Dermis lymphatic vessel endothelial cell (primary cell): ENCODE measurements around the gene GATAD2B. TPM values are rescaled to one million over a fixed set of nuclear protein-coding genes. Genes with fewer than 3 reads are reported as not detected.

Source experiments
- total RNA-seq: library from RNA; depleted of rRNA; stranded (reverse); fragments of >200 nt; gene quantifications from 2 replicates; pipeline ENCODE4 v1.2.1, GENCODE V29; 2014

The GATAD2B gene
- total RNA-seq: 4.8 and 5.8 TPM in 2 replicates

DNA sequence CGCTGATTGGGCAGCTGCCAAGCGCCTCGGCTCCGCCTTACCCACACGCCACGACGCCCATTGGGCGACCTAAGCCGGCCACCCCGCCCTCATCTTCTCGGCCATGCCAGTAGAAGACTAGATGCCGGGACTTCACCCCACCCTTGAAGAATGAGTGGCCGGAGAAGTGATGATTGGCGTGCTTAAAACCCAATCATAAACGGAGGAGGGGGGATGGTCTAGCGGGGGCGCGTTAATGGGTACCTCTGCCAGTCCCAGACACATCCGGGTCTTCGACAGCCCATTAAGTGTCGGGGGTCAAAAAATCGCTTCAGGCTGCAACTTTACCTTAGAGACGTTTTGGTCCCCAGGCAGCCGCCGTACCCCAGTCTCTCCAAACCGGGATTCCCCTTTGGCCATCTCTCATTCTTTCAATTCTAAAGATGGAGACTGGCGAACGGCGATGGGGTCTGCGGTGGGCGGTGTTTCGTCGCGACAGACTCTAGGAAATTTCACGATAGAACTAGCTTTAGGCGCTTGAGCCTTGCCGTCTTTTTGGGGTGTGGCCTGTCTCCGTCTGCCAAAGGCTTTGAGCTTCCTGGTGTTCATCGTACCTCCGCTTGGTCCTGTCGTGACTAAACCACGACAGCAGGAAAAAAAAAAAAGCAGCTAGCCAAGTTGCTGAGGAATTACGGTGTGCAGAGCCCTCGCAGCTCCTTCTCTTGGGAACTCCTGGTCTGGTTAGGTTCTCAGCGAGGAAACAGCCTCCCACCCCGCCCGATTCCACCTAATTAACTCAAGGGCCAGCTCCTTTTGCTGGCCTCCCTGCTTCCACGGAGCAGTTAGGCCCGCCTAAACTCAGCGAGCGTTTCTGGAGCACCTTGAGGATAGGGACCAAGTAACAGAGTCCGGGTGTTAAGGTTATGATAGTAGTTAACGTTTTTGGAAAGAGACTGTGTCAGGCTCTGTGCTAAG is at the start of gene GATAD2B:
GATAD2B (minus strand) TSS at position 1 of the 954 bp plus-strand sequence. CDS start 94,625 bp downstream, outside the sequence.

DNA sequence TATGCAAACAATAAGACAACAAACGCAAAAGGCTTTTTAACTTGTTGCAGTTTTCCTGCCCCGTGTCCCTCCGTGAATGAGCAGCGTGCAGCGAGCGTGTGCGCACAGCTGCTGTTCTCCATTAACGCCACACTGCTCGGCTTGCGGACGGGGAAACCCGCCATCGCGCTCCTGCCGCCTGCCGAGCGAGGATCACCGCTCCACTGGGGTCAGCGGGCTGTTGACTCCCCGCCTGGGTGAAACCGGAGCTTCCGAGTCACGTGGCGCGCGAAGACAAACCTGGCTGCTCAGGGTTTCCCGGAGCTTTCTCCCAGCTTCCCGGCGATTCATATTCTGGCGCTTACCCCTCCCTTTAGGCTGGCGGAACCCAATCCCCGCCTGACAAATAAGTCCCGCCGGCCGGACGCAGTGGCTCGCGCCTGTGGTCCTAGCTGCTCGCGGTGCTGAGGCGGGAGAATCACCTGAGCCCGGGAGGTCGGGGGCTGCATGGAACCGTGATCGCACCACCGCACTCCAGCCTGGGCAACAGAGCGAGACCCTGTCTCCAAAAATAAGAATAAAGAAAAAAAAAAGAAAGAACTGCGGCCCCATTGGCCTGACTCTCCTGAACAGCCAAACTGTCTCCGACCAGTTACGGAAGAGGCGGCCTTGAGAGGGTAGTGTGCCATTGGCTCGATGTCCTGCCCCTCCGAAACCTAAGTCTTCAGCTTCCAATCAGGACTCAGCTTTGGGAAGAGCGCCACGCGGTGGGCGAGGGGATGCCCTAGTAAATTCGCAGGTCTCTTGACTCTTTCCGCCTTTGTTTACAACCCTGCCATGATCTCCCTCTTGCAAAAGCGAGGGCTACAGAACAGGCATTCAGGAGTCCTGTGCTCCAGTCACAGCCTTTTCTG is 44.6 kb upstream of the GATAD2B start, which contains the start of gene CREB3L4:
CREB3L4 (plus strand) TSS at position 796 of the 893 bp plus-strand sequence. CDS start 624 bp downstream, outside the sequence.

DNA sequence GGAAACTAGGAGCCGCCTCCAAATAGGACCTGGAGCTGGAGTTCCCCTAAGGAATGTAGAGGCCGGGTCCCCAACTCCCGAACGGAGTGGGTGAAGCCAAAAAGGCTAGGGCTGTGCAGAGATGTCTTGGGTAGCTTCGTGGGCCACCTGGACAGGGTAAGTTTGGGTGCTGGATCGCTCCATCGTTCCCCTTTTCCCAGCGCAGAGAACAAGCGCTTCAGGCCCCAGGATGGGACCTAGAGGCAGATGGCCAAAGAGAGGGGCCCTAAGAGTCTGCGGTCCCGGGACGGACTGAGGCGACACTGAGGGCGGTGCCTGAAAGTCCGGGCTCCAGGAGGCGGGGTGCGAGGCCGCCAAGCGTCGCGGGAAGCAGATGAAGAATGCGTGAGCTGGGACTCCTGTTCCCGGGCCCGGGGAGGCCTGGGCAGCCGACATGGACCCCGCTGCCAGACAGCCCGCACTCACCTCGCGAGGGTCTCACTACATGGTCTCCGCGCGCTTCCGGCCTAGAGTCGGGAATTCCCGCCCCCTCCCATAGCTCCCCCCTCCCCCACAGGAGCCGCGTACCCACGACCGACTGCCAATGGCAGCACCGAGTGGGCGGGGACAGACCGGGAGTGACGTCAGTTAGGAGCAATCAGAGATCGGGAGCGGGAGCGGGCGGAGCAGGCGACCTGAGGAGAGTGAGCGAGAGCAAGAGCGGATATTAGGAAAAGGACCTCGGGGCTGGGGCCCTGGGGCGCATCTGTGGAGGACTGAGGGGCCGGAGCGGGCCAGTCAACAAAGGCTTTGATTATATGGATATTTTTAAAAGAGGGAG is 40.5 kb upstream of the GATAD2B start, which contains the start of gene SLC39A1:
SLC39A1 (minus strand) TSS at position 508 of the 820 bp plus-strand sequence. CDS start 822 bp downstream, outside the sequence.

DNA sequence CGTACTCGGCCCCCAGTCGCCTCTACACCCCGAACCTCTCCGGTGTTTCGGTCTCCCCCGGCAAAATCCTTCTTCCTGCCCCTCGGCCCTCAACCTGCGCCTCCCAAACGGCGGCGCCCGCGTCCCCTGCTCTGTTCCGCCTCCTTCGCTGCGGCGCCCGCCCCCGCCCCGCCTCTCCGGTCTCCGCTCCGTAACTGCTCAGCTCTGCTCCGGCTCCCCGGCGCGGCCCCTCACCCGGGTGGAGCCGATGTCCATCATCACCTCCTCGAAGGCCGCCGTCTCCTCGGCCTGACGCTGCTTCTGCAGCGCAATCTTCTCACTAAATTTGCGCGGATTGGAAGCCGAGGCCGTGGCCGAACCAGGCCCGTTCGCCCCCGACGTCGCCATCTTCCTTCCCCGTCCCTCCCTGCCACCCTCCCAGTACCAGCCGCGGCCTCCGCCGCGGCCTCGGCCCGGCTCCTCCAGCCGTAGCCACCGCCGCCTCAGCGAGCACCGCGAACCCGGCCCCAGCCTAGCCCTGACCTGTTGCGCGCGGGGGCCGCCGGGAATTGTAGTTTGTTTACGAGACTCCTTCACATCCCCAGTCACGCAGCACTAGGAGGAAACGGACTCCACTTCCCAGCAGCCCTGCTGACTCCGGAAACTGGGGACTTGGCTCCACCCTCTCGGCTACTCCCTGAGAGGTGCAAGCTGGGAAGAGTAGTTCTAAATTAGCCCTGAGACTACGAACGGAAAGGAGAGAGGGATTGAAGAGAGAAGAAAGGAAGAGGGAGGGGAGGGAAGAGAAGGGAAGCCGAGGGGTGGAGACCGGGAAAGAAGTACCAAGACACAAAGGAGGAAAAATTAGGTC is 35.6 kb upstream of the GATAD2B start, which contains the start of gene CRTC2:
CRTC2 (minus strand) TSS at position 502 of the 850 bp plus-strand sequence; CDS start at position 387, 115 bp downstream.

DNA sequence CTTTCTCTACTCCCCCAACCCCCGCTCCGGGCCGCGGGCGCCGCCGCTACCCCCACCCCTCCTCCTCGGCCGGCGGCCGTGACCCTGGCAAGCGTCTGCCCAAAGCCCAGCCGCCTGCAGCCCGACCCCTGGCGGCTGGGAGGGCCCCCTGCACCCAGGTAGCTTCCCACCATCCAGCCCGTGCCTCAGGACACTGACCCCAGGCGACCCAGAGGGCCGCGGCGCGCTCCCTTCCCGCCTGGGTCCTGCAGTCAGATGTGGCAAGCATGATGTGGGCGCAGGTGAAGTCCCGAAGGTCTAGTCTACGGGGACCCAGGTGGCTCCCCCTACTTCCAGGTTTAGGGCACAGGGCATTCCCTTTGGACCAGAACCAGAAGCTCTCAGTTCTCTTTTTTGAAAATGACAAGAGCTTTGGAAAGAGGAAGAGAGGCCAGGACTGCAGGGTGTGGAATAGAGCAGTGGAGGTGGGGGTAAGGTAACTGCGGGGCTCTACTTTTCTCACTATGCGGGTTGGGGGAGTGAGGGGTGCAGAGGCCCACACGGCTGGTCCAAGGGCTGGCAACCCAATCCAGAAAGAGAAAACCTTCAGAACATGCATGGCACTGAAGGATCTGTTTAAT is 24.0 kb upstream of the GATAD2B start, which contains the start of gene DENND4B:
DENND4B (minus strand) TSS at position 97 of the 620 bp plus-strand sequence. CDS start 2,344 bp downstream, outside the sequence.

DNA sequence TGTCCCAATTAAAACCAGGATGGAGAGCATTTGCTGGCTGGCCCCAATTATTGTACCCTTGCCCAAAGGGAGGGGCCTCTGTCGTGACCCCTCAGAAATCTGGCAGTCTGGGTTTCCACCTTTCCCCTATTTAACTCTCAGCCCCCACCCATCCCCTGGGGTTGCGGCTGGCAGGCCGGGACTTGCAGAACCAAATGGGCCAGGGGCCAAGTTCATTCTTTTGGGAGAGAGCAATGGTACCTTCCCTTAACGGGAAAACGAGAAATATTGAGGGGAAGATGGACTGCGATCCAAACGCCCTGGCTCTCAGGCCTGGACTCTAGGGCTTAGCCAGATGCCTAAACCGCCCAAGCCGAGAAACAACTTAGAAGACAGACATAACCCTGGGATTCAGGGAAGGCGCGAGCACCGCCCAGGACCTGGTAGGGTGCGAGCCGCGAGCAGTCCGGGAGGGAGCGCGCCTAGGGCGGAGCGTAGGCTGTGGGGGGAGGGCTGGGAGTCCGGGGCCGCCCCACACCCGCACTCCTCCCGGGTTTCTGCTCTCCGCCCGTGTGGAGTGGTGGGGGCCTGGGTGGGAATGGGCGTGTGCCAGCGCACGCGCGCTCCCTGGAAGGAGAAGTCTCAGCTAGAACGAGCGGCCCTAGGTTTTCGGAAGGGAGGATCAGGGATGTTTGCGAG is 147.9 kb downstream of the GATAD2B start, which contains the start of gene SLC27A3:
SLC27A3 (plus strand) TSS at position 628 of the 678 bp plus-strand sequence. CDS start 91 bp downstream, outside the sequence.

Other genes with a start within 250 kb of the GATAD2B start
- 20.4 and 32.7 TPM in 2 replicates for gene NPR1, start 244.3 kb downstream of the GATAD2B start, total RNA-seq
- gene INTS3, start 194.9 kb downstream of the GATAD2B start, total RNA-seq: 15.0 and 18.9 TPM in 2 replicates
- 41.2 and 59.6 TPM in 2 replicates for gene SLC27A3, start 147.6 kb downstream of the GATAD2B start, total RNA-seq
- gene DENND4B, start 23.7 kb upstream of the GATAD2B start, total RNA-seq: 8.5 and 9.0 TPM in 2 replicates
- gene CRTC2, start 35.6 kb upstream of the GATAD2B start, total RNA-seq: 3.2 and 3.3 TPM in 2 replicates
- gene SLC39A1, start 40.6 kb upstream of the GATAD2B start, total RNA-seq: 107 and 131 TPM in 2 replicates
- gene CREB3L4, start 44.9 kb upstream of the GATAD2B start, total RNA-seq: 6.6 and 7.0 TPM in 2 replicates
- 80.6 and 85.5 TPM in 2 replicates for gene JTB, start 54.7 kb upstream of the GATAD2B start, total RNA-seq
- gene RAB13, start 63.4 kb upstream of the GATAD2B start, total RNA-seq: 71.4 and 84.1 TPM in 2 replicates
- 1,857 and 2,280 TPM in 2 replicates for gene RPS27, start 67.8 kb upstream of the GATAD2B start, total RNA-seq
- gene NUP210L, start 232.1 kb upstream of the GATAD2B start, total RNA-seq: 0.11 and 0.17 TPM in 2 replicates